ENCODE results near the gene CASP3.

DNA sequence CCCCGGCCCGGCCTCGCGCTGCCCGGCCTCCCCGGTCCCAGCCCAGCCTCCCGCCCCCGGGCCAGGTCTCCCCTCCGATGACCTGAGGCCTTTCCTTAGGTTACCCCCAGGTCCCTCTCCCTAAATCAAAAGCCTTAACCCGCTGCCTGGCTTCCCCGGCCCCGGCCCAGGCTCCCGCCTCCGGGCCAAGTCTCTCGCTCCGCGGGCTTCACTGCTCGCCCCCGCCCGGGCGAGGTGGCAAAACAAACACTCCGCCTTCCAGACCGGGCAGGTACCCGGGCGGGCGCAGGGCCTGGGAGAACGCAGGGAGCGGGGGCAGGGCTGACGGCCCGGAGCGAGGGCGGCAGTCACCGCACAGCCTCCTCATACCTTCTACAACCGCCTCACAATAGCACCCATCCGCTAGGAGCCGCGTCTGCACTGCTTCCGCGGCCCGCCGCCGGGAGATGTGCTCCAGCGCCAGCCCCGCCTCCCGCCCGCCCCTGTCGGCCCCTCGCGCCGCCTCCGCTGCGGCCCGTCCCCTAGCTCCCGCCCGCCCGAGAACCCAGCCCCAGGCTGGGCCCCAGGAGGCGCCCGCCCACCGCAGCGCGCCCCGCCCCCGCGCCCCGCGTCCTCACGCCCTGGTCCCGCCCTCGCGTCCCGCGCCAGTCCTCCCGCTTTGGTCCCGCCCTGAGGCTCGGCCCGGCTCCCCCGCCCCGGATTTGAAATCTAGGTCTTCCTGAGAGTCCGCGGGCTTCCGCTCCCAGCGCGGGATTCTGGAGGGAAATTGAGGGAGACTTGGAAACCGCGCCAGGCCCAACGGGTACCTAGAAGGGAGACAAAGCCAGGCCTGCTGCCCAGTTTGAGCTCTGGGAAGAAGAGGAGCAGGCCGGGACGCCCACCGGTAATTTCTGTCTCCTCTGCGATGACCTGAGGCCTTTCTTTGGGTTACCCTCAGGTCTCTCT is at the start of gene CASP3, which contains the start of gene PRIMPOL:
- peak; percentile 52 for TF ChIP-seq RAD21 (IDR thresholded peaks at IDR 0.05; ENCODE audit: low read length)
- TF ChIP-seq, protein P1, sequence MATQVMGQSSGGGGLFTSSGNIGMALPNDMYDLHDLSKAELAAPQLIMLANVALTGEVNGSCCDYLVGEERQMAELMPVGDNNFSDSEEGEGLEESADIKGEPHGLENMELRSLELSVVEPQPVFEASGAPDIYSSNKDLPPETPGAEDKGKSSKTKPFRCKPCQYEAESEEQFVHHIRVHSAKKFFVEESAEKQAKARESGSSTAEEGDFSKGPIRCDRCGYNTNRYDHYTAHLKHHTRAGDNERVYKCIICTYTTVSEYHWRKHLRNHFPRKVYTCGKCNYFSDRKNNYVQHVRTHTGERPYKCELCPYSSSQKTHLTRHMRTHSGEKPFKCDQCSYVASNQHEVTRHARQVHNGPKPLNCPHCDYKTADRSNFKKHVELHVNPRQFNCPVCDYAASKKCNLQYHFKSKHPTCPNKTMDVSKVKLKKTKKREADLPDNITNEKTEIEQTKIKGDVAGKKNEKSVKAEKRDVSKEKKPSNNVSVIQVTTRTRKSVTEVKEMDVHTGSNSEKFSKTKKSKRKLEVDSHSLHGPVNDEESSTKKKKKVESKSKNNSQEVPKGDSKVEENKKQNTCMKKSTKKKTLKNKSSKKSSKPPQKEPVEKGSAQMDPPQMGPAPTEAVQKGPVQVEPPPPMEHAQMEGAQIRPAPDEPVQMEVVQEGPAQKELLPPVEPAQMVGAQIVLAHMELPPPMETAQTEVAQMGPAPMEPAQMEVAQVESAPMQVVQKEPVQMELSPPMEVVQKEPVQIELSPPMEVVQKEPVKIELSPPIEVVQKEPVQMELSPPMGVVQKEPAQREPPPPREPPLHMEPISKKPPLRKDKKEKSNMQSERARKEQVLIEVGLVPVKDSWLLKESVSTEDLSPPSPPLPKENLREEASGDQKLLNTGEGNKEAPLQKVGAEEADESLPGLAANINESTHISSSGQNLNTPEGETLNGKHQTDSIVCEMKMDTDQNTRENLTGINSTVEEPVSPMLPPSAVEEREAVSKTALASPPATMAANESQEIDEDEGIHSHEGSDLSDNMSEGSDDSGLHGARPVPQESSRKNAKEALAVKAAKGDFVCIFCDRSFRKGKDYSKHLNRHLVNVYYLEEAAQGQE (IDR thresholded peaks at IDR 0.05; ENCODE audit: low read depth, low read length), result no peak; the same call in 1 of the 2 replicates
- TF ChIP-seq, protein P2, sequence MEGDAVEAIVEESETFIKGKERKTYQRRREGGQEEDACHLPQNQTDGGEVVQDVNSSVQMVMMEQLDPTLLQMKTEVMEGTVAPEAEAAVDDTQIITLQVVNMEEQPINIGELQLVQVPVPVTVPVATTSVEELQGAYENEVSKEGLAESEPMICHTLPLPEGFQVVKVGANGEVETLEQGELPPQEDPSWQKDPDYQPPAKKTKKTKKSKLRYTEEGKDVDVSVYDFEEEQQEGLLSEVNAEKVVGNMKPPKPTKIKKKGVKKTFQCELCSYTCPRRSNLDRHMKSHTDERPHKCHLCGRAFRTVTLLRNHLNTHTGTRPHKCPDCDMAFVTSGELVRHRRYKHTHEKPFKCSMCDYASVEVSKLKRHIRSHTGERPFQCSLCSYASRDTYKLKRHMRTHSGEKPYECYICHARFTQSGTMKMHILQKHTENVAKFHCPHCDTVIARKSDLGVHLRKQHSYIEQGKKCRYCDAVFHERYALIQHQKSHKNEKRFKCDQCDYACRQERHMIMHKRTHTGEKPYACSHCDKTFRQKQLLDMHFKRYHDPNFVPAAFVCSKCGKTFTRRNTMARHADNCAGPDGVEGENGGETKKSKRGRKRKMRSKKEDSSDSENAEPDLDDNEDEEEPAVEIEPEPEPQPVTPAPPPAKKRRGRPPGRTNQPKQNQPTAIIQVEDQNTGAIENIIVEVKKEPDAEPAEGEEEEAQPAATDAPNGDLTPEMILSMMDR (IDR thresholded peaks at IDR 0.05), result peak; percentile 22; the same call in 1 of the 2 replicates
- peak; percentile 34 for TF ChIP-seq MXI1 (IDR thresholded peaks at IDR 0.05; ENCODE audit: low read depth, low read length)
